Measurements from ENCODE around the gene OR6J1. TPM values are rescaled to one million over a fixed set of nuclear protein-coding genes. Genes with fewer than 3 reads are reported as not detected.

The OR6J1 gene
- total and polyA plus RNA-seq, 10 of the 15 experiments (the other 5 are each of a cell fraction or from before 2014, with no cell fraction given), result not detected

DNA sequence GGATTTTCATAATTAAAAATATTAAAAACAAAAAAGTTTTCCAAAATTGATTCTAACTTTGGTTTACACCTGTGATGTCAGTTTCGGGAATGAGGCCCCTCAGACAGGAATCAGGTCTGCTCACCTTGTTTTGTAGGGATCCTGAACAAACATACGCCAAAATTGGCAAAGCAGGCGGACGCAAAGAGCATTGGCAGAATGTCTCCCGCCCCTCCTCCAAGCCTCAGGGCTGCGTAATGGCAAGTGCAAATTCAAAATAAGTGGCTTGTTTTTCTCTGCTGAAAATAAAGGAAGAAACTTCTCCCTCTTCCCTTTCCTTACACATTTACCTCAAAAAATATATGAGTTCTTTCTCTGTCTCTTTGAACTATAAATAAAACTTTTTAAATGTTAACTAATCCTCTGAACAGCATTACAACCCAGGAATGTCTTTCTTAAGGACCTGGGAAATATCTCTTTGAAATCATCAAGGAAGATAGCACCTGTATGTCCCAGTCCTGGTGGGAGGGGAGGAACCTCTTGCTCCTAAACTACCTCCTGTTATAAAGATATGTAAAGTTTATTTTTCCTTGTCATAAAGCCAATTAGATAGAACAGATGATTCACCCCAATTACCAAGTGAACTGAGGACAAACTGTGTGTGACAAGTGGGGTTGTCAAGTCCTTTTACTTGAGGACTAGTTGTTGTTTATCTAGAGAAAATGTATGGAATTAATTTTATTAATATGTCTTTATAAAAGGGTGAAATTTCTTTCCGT lies 16.5 kb downstream of the OR6J1 start (continued):
- TF ChIP-seq, protein P1, sequence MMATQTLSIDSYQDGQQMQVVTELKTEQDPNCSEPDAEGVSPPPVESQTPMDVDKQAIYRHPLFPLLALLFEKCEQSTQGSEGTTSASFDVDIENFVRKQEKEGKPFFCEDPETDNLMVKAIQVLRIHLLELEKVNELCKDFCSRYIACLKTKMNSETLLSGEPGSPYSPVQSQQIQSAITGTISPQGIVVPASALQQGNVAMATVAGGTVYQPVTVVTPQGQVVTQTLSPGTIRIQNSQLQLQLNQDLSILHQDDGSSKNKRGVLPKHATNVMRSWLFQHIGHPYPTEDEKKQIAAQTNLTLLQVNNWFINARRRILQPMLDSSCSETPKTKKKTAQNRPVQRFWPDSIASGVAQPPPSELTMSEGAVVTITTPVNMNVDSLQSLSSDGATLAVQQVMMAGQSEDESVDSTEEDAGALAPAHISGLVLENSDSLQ (IDR thresholded peaks at IDR 0.05), result no peak
- TF ChIP-seq, protein P2, sequence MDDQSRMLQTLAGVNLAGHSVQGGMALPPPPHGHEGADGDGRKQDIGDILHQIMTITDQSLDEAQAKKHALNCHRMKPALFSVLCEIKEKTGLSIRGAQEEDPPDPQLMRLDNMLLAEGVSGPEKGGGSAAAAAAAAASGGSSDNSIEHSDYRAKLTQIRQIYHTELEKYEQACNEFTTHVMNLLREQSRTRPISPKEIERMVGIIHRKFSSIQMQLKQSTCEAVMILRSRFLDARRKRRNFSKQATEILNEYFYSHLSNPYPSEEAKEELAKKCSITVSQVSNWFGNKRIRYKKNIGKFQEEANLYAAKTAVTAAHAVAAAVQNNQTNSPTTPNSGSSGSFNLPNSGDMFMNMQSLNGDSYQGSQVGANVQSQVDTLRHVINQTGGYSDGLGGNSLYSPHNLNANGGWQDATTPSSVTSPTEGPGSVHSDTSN (IDR thresholded peaks at IDR 0.05; ENCODE audit: insufficient replicate concordance, low read depth, low read length), result no peak
- TF ChIP-seq POLR2A (IDR thresholded peaks at IDR 0.05; ENCODE audit: low read depth, low read length) (no peak), NR2F1 (conservative IDR thresholded peaks at IDR 0.05) (no peak), BMI1 (IDR thresholded peaks at IDR 0.05; ENCODE audit: borderline replicate concordance) (no peak), RELA (IDR thresholded peaks at IDR 0.05; ENCODE audit: borderline replicate concordance, partially characterized antibody) (no peak)

DNA sequence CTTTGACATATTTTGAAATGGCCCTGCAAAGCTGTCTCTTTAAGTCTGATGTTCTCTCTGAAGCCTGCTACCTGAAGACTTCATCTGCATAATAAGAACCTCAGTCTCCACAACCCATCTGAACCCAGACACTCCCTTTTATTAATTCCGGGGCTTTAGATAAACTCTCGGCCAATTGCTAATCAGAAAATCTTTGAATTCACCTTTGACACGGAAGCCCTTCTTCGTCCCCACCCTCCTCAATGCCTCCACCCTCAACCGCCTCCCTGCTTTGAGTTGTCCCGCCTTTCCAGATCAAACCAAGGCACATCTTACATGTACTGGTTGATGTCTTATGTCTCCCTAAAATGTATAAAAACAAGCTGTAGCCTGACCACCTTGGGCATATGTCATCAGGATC lies 17.6 kb downstream of the OR6J1 start:
- Histone ChIP-seq H3K27ac (ENCODE audit: control insufficient read depth, insufficient read depth) (no peak overlapping the region), H3K9ac (ENCODE audit: control insufficient read depth, insufficient read depth, low read length) (no peak overlapping the region), H3K4me2 (ENCODE audit: control insufficient read depth, insufficient read depth) (no peak overlapping the region), H3K4me3 (no peak overlapping the region), H3K9me3 (replicated peaks; ENCODE audit: control insufficient read depth, insufficient read depth, low read length) (no peaks in the 10 kb centered on the region; the same call in 2 of the 3 replicates), H3K4me1 (ENCODE audit: control insufficient read depth, insufficient read depth, low read length) (no peaks in the 10 kb centered on the region), H3K79me2 (ENCODE audit: control insufficient read depth, insufficient read depth, low read length) (no peaks in the 10 kb centered on the region), H3K36me3 (ENCODE audit: control insufficient read depth in 2 of 2, insufficient read depth in 2 of 2, low read length in 1 of 2) (no peaks in the 10 kb centered on the region), H2AFZ (ENCODE audit: control insufficient read depth, low read depth, low read length) (no peak overlapping the region), H4K20me1 (ENCODE audit: control insufficient read depth, insufficient read depth) (no peaks in the 10 kb centered on the region), H3K27me3 (replicated peaks in 1 of 2; ENCODE audit: control insufficient read depth in 2 of 2, insufficient read depth in 2 of 2, low read length in 1 of 2) (no peaks in the 10 kb centered on the region; a peak in 1 of 4 replicates)
- in situ Hi-C loops (cut with MboI), result no loop called here
- no peak for ATAC-seq
- WGBS (ENCODE audit: insufficient coverage, insufficient replicate concordance, low lambda C conversion rate, missing lambda C conversion rate), result 57% methylated on average over 6 of the region's 6 CpGs
- no peak for DNase-seq (ENCODE audit: low read depth, low spot score)
- intact Hi-C loops (cut with micrococcal nuclease; ENCODE audit: unreplicated experiment), result no loop called here
- BruUV-seq (replicated peaks), result no TSS peak
- SMC1A ChIA-PET (ENCODE audit: uncharacterized antibody, unreplicated experiment), result no interaction called here
- TF ChIP-seq, protein P3, sequence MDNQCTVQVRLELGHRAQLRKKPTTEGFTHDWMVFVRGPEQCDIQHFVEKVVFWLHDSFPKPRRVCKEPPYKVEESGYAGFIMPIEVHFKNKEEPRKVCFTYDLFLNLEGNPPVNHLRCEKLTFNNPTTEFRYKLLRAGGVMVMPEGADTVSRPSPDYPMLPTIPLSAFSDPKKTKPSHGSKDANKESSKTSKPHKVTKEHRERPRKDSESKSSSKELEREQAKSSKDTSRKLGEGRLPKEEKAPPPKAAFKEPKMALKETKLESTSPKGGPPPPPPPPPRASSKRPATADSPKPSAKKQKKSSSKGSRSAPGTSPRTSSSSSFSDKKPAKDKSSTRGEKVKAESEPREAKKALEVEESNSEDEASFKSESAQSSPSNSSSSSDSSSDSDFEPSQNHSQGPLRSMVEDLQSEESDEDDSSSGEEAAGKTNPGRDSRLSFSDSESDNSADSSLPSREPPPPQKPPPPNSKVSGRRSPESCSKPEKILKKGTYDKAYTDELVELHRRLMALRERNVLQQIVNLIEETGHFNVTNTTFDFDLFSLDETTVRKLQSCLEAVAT (IDR thresholded peaks at IDR 0.05), result no peak
- TF ChIP-seq SIX5 (IDR thresholded peaks at IDR 0.05; ENCODE audit: low read depth, low read length, severe bottlenecking), result no peak
- RAD21 ChIA-PET (ENCODE audit: unreplicated experiment), result no interaction called here
- POLR2A ChIA-PET, result no interaction called here
- CTCF ChIA-PET, result no interaction called here
- FAIRE-seq, result no peak
